ENCODE data around the gene GRIP2.

The GRIP2 gene

GRCh38 chr3:14488286-14489041 lies 51.7 kb downstream of the GRIP2 start:
- Histone ChIP-seq H3K4me2 (ENCODE audit: low read length) (no peak overlapping the region), H3K14ac (ENCODE audit: low read length) (no peak overlapping the region), H3K9me3 (ENCODE audit: insufficient read depth, low read depth, low read length) (peaks cover 2% of the 10 kb centered on the region), H3K36me3 (ENCODE audit: control insufficient read depth in 1 of 2, insufficient read depth in 2 of 2, low read length in 2 of 2) (peaks cover 39 to 41% of the 10 kb centered on the region in 2 experiments), H3K27me3 (ENCODE audit: insufficient read depth, low read length) (no peaks in the 10 kb centered on the region), H4K8ac (ENCODE audit: low read depth, low read length) (no peak overlapping the region), H2BK12ac (ENCODE audit: low read length) (no peak overlapping the region), H3K4me1 (ENCODE audit: control insufficient read depth in 1 of 2, insufficient read depth in 2 of 2, low read length in 2 of 2) (no peaks in the 10 kb centered on the region), H2BK5ac (ENCODE audit: low read depth, low read length, poor library complexity) (no peak overlapping the region), H3K4ac (ENCODE audit: low read depth, low read length) (no peak overlapping the region), H2AFZ (ENCODE audit: insufficient read depth, low read length, poor library complexity) (no peak overlapping the region), H3K9ac (ENCODE audit: low read length) (no peak overlapping the region), H3K27ac (ENCODE audit: low read depth, low read length) (no peak overlapping the region), H4K91ac (ENCODE audit: low read depth, low read length) (no peak overlapping the region), H3K18ac (ENCODE audit: low read length) (no peak overlapping the region), H4K12ac (ENCODE audit: low read depth, low read length) (peak overlapping the region; percentile 15), H2AK5ac (ENCODE audit: low read length) (no peak overlapping the region), H3K23ac (ENCODE audit: low read length) (no peak overlapping the region), H3K4me3 (ENCODE audit: low read depth, low read length) (no peak overlapping the region), H3K79me1 (ENCODE audit: low read length) (no peaks in the 10 kb centered on the region), H3K79me2 (ENCODE audit: control insufficient read depth, insufficient read depth, low read length, poor library complexity) (no peaks in the 10 kb centered on the region), H2BK120ac (ENCODE audit: insufficient read depth, low read length, poor library complexity) (no peak overlapping the region)
- no peak for DNase-seq
- no CpG with 5 or more reads among the region's 7 CpGs for WGBS (ENCODE audit: extremely low coverage, insufficient coverage, insufficient read length)

- no peak overlapping the region for H3K23ac ChIP-seq (ENCODE audit: low read length)
- H3K36me3 ChIP-seq (ENCODE audit: control insufficient read depth in 1 of 2, insufficient read depth in 2 of 2, low read length in 2 of 2), result peaks cover 45 to 47% of the 10 kb centered on the region in 2 experiments
- H2AK5ac ChIP-seq (ENCODE audit: low read length), result no peak overlapping the region
- H4K12ac ChIP-seq (ENCODE audit: low read depth, low read length), result no peak overlapping the region
- H4K91ac ChIP-seq (ENCODE audit: low read depth, low read length), result no peak overlapping the region
- no peak overlapping the region for H3K14ac ChIP-seq (ENCODE audit: low read length)
- no peak overlapping the region for H2BK120ac ChIP-seq (ENCODE audit: insufficient read depth, low read length, poor library complexity)
- no peak overlapping the region for H2BK5ac ChIP-seq (ENCODE audit: low read depth, low read length, poor library complexity)
- H3K18ac ChIP-seq (ENCODE audit: low read length), result no peak overlapping the region
- no peak overlapping the region for H3K4me3 ChIP-seq (ENCODE audit: low read depth, low read length)
- no peaks in the 10 kb centered on the region for H3K27me3 ChIP-seq (ENCODE audit: insufficient read depth, low read length)
- H3K9me3 ChIP-seq (ENCODE audit: insufficient read depth, low read depth, low read length), result peaks cover 2% of the 10 kb centered on the region
- no peak overlapping the region for H4K8ac ChIP-seq (ENCODE audit: low read depth, low read length)
- H3K79me2 ChIP-seq (ENCODE audit: control insufficient read depth, insufficient read depth, low read length, poor library complexity), result no peaks in the 10 kb centered on the region
- WGBS (ENCODE audit: extremely low coverage, insufficient coverage, insufficient read length), result no CpG with 5 or more reads among the region's 7 CpGs
- no peaks in the 10 kb centered on the region for H3K4me1 ChIP-seq (ENCODE audit: control insufficient read depth in 1 of 2, insufficient read depth in 2 of 2, low read length in 2 of 2)
- H3K4ac ChIP-seq (ENCODE audit: low read depth, low read length), result no peak overlapping the region
- no peak overlapping the region for H2AFZ ChIP-seq (ENCODE audit: insufficient read depth, low read length, poor library complexity)
- H3K79me1 ChIP-seq (ENCODE audit: low read length), result no peaks in the 10 kb centered on the region
- DNase-seq, result no peak
- H3K27ac ChIP-seq (ENCODE audit: low read depth, low read length), result no peak overlapping the region
- no peak overlapping the region for H3K9ac ChIP-seq (ENCODE audit: low read length)
- H2BK12ac ChIP-seq (ENCODE audit: low read length), result no peak overlapping the region
- no peak overlapping the region for H3K4me2 ChIP-seq (ENCODE audit: low read length)
Measured at GRCh38 chr3:14487821-14488220, 52.3 kb downstream of the GRIP2 start.

- Histone ChIP-seq H4K91ac (ENCODE audit: low read depth, low read length) (no peak overlapping the region), H2BK5ac (ENCODE audit: low read depth, low read length, poor library complexity) (no peak overlapping the region), H2BK12ac (ENCODE audit: low read length) (no peak overlapping the region), H3K9ac (ENCODE audit: low read length) (no peak overlapping the region), H3K36me3 (ENCODE audit: control insufficient read depth in 1 of 2, insufficient read depth in 2 of 2, low read length in 2 of 2) (peaks cover 50 to 54% of the 10 kb centered on the region in 2 experiments), H3K27me3 (ENCODE audit: insufficient read depth, low read length) (no peaks in the 10 kb centered on the region), H3K23ac (ENCODE audit: low read length) (no peak overlapping the region), H3K79me1 (ENCODE audit: low read length) (no peaks in the 10 kb centered on the region), H3K4ac (ENCODE audit: low read depth, low read length) (no peak overlapping the region), H2AK5ac (ENCODE audit: low read length) (no peak overlapping the region), H3K9me3 (ENCODE audit: insufficient read depth, low read depth, low read length) (peaks cover 2% of the 10 kb centered on the region), H4K12ac (ENCODE audit: low read depth, low read length) (no peak overlapping the region), H3K4me1 (ENCODE audit: control insufficient read depth in 1 of 2, insufficient read depth in 2 of 2, low read length in 2 of 2) (no peaks in the 10 kb centered on the region), H2AFZ (ENCODE audit: insufficient read depth, low read length, poor library complexity) (no peak overlapping the region), H3K79me2 (ENCODE audit: control insufficient read depth, insufficient read depth, low read length, poor library complexity) (no peaks in the 10 kb centered on the region), H4K8ac (ENCODE audit: low read depth, low read length) (no peak overlapping the region), H3K14ac (ENCODE audit: low read length) (no peak overlapping the region), H3K4me3 (ENCODE audit: low read depth, low read length) (no peak overlapping the region), H2BK120ac (ENCODE audit: insufficient read depth, low read length, poor library complexity) (no peak overlapping the region), H3K4me2 (ENCODE audit: low read length) (no peak overlapping the region), H3K18ac (ENCODE audit: low read length) (no peak overlapping the region), H3K27ac (ENCODE audit: low read depth, low read length) (no peak overlapping the region)
- no CpG with 5 or more reads among the region's 8 CpGs for WGBS (ENCODE audit: extremely low coverage, insufficient coverage, insufficient read length)
- no peak for DNase-seq
Measured at GRCh38 chr3:14487086-14487485, 53.1 kb downstream of the GRIP2 start.

- H4K12ac ChIP-seq (ENCODE audit: low read depth, low read length), result no peak overlapping the region
- no peak overlapping the region for H4K8ac ChIP-seq (ENCODE audit: low read depth, low read length)
- no peaks in the 10 kb centered on the region for H3K4me1 ChIP-seq (ENCODE audit: control insufficient read depth in 1 of 2, insufficient read depth in 2 of 2, low read length in 2 of 2)
- H3K4me2 ChIP-seq (ENCODE audit: low read length), result no peak overlapping the region
- no peaks in the 10 kb centered on the region for H3K79me1 ChIP-seq (ENCODE audit: low read length)
- no peaks in the 10 kb centered on the region for H3K79me2 ChIP-seq (ENCODE audit: control insufficient read depth, insufficient read depth, low read length, poor library complexity)
- H3K4ac ChIP-seq (ENCODE audit: low read depth, low read length), result no peak overlapping the region
- no CpG with 5 or more reads among the region's 5 CpGs for WGBS (ENCODE audit: extremely low coverage, insufficient coverage, insufficient read length)
- H3K23ac ChIP-seq (ENCODE audit: low read length), result no peak overlapping the region
- no peak overlapping the region for H2BK5ac ChIP-seq (ENCODE audit: low read depth, low read length, poor library complexity)
- DNase-seq, result no peak
- no peak overlapping the region for H3K9ac ChIP-seq (ENCODE audit: low read length)
- no peaks in the 10 kb centered on the region for H3K27me3 ChIP-seq (ENCODE audit: insufficient read depth, low read length)
- H2AK5ac ChIP-seq (ENCODE audit: low read length), result no peak overlapping the region
- H2BK120ac ChIP-seq (ENCODE audit: insufficient read depth, low read length, poor library complexity), result no peak overlapping the region
- H3K27ac ChIP-seq (ENCODE audit: low read depth, low read length), result no peak overlapping the region
- peaks cover 5% of the 10 kb centered on the region for H3K9me3 ChIP-seq (ENCODE audit: insufficient read depth, low read depth, low read length)
- no peak overlapping the region for H2BK12ac ChIP-seq (ENCODE audit: low read length)
- no peak overlapping the region for H3K4me3 ChIP-seq (ENCODE audit: low read depth, low read length)
- peaks cover 56 to 60% of the 10 kb centered on the region in 2 experiments for H3K36me3 ChIP-seq (ENCODE audit: control insufficient read depth in 1 of 2, insufficient read depth in 2 of 2, low read length in 2 of 2)
- no peak overlapping the region for H4K91ac ChIP-seq (ENCODE audit: low read depth, low read length)
- no peak overlapping the region for H3K18ac ChIP-seq (ENCODE audit: low read length)
- no peak overlapping the region for H3K14ac ChIP-seq (ENCODE audit: low read length)
- no peak overlapping the region for H2AFZ ChIP-seq (ENCODE audit: insufficient read depth, low read length, poor library complexity)
Measured at GRCh38 chr3:14486460-14486859, 53.7 kb downstream of the GRIP2 start.
